ENCODE data around the gene TSPAN3.

DNA sequence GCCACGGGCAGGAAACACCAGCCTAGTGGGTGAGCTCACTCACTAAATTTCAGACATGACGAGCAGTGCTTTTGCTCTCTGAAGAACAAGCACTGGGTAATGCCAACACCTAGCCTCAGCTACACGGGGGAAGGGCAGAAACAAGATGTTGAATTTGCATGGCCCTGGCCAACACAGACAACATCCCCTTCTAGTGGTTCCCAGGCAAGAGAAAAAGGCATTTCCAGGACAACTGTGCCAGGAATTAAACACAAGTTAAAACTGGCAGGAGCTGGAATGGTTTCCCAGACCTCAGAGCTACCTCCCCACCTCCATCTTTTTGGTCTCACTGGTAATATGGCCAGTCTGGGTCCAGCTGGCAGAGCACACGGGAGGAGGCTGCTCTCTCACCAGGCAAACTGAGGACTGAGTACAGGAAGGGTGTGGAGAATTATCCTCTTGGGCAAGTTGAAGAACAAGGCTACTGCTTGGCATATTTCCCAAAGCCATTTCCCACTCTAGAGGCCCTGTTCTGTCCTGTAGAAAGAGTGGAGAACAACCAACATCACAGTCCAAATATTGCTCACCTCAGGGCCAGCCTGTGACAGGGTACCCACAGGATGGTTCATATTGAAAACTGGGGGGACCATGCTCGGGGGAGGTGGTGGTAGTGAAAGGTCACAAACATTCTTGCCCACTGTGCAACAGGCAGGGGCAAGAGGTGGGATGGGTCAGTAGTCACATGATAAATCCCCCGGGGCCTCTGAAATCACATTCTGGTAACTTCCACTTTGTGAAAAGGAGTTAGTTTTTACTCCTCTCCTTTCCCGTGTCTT is 26.5 kb downstream of the TSPAN3 start:
- TF ChIP-seq CTCF (IDR thresholded peaks at IDR 0.05) (no peak), POLR2AphosphoS5 (IDR thresholded peaks at IDR 0.05) (no peak), POLR2A (IDR thresholded peaks at IDR 0.05) (no peak)

Data from breast epithelium (tissue), 3 donors.